A549 (cell line): Measurements from ENCODE around the gene LRRC61. TPM values are rescaled to one million over a fixed set of nuclear protein-coding genes. Genes with fewer than 3 reads are reported as not detected.

Source experiments
- ATAC-seq, 2 experiments: fragments of 200-7000 bp in 1 of 2; fragments of >200 bp in 1 of 2; cut with Nextera tagmentation in 1 of 2; cut with Tn5 transposase in 1 of 2; 3 replicates each; pipeline versions ENCODE4 v1.8.0 to v1.9.1; 2018 to 2020; ENCODE audit warnings: mild to moderate bottlenecking in 1 of 2, moderate library complexity in 1 of 2
- CTCF ChIA-PET: fragments of 300-600 bp; sonication (Branson Sonifier 250); formaldehyde crosslinking; extraction: SDS; loops from one replicate; lab custom pipeline; 2021; ENCODE audit warnings: antibody characterized with exemption, inconsistent platforms; lab: Yijun Ruan, JAX
- POLR2A ChIA-PET: fragments of 350-600 bp; formaldehyde crosslinking; extraction: SDS; loops from one replicate; lab custom pipeline; 2021; ENCODE audit warnings: antibody characterized with exemption, inconsistent platforms; lab: Yijun Ruan, JAX
- DNase-seq, 2 experiments: peaks; one replicate each; pipeline versions ENCODE4 v3.0.0 to v3.0.0-alpha.2; 2011 to 2016; ENCODE audit warnings: low read depth in 1 of 2, low spot score in 1 of 2
- FAIRE-seq: peaks from 2 replicates; lab custom pipeline; 2011; peaks lifted over from hg19 to GRCh38; lab: Jason Lieb, UNC
- H3K27ac ChIP-seq, 2 experiments: fragments of >200 bp; sonication (Bioruptor Twin); formaldehyde crosslinking; 3 replicates each; pipeline ENCODE4 v1.5.1; 2016 to 2017
- H3K4me1 ChIP-seq: fragments of >200 bp; sonication (Bioruptor Twin); formaldehyde crosslinking; 3 replicates; pipeline ENCODE4 v1.6.1; 2016
- H3K4me2 ChIP-seq: fragments of >200 bp; sonication (Bioruptor Twin); formaldehyde crosslinking; 3 replicates; pipeline ENCODE4 v1.6.1; 2016
- H3K4me3 ChIP-seq: fragments of >200 bp; sonication (Bioruptor Twin); formaldehyde crosslinking; 3 replicates; pipeline ENCODE4 v1.5.1; 2016
- H3K9me3 ChIP-seq: fragments of >200 bp; sonication (Bioruptor Twin); formaldehyde crosslinking; 3 replicates; pipeline ENCODE4 v1.6.1; 2016
- CHD2 ChIP-seq: fragments of 150-350 bp; IDR thresholded peaks from 2 replicates; pipeline ENCODE4 v1.6.1; 2014; ENCODE audit warnings: low read length; ENCODE audit not compliant: partially characterized antibody
- CTCF ChIP-seq: fragments of >200 bp; sonication (Bioruptor Twin); formaldehyde crosslinking; IDR thresholded peaks from 3 replicates; pipeline ENCODE4 v1.5.1; 2016
- EHF ChIP-seq: fragments of 250-450 bp; sonication (Bioruptor Pico); IDR thresholded peaks from 2 replicates; pipeline ENCODE4 v1.5.0; 2020; ENCODE audit warnings: mild to moderate bottlenecking
- EHMT2 ChIP-seq: fragments of 200-600 bp; sonication (generic); IDR thresholded peaks from 2 replicates; pipeline ENCODE4 v1.6.1; 2016; ENCODE audit warnings: antibody characterized with exemption, low read depth, mild to moderate bottlenecking, moderate library complexity
- EP300 ChIP-seq, 2 experiments: fragments of >200 bp; sonication (Bioruptor Twin); formaldehyde crosslinking; IDR thresholded peaks; 2 replicates in 1 of 2; 3 replicates in 1 of 2; pipeline ENCODE4 v1.6.1; 2016 to 2017
- ESRRA ChIP-seq: fragments of 150-350 bp; IDR thresholded peaks from 2 replicates; pipeline ENCODE4 v1.6.1; 2014; ENCODE audit warnings: mild to moderate bottlenecking, low read length, borderline replicate concordance
- FOSL2 ChIP-seq, 2 experiments: fragments of 450-650 bp in 1 of 2; fragments of >200 bp in 1 of 2; sonication (Bioruptor Twin) in 1 of 2; formaldehyde crosslinking; IDR thresholded peaks; 2 replicates each; pipeline versions ENCODE4 v1.5.0 to v1.6.1; 2016 to 2020; ENCODE audit warnings: mild to moderate bottlenecking in 1 of 2, moderate library complexity in 1 of 2
- FOXS1 ChIP-seq: fragments of 250-450 bp; sonication (Bioruptor Pico); IDR thresholded peaks from 2 replicates; pipeline ENCODE4 v1.5.0; 2020; ENCODE audit warnings: mild to moderate bottlenecking, moderate library complexity
- GATA3 ChIP-seq: IDR thresholded peaks from 2 replicates; pipeline ENCODE4 v1.6.1; 2012; ENCODE audit warnings: borderline replicate concordance
- HMGXB4 ChIP-seq: fragments of 250-450 bp; sonication (Bioruptor Pico); IDR thresholded peaks from 2 replicates; pipeline ENCODE4 v1.5.0; 2021; ENCODE audit warnings: mild to moderate bottlenecking, moderate library complexity, borderline replicate concordance
- HOXB5 ChIP-seq: fragments of 250-450 bp; sonication (Bioruptor Pico); IDR thresholded peaks from 2 replicates; pipeline ENCODE4 v1.5.0; 2020; ENCODE audit warnings: mild to moderate bottlenecking, moderate library complexity
- KDM5A ChIP-seq: fragments of 200-600 bp; sonication (generic); IDR thresholded peaks from 2 replicates; pipeline ENCODE4 v1.6.1; 2016; ENCODE audit warnings: antibody characterized with exemption, mild to moderate bottlenecking
- NFE2L2 ChIP-seq: fragments of 150-350 bp; conservative IDR thresholded peaks from 2 replicates; pipeline ENCODE4 v1.6.1; 2014; ENCODE audit warnings: low read length
- NPAS2 ChIP-seq: fragments of 250-450 bp; sonication (Bioruptor Pico); IDR thresholded peaks from 2 replicates; pipeline ENCODE4 v1.8.0; 2022; ENCODE audit warnings: mild to moderate bottlenecking, moderate library complexity, borderline replicate concordance
- PHF8 ChIP-seq: fragments of 200-600 bp; sonication (generic); IDR thresholded peaks from 2 replicates; pipeline ENCODE4 v1.6.1; 2016; ENCODE audit warnings: low read depth, mild to moderate bottlenecking, antibody characterized with exemption, moderate library complexity, borderline replicate concordance
- RCOR1 ChIP-seq: fragments of 150-350 bp; IDR thresholded peaks from 2 replicates; pipeline ENCODE4 v1.6.1; 2014; ENCODE audit warnings: antibody characterized with exemption, low read length, low read depth
- REST ChIP-seq: fragments of 200-600 bp; sonication (generic); IDR thresholded peaks from 2 replicates; pipeline ENCODE4 v1.6.1; 2016; ENCODE audit warnings: antibody characterized with exemption, mild to moderate bottlenecking, moderate library complexity
- TFCP2L1 ChIP-seq: fragments of 250-450 bp; sonication (Bioruptor Pico); IDR thresholded peaks from 2 replicates; pipeline ENCODE4 v1.5.0; 2021; ENCODE audit warnings: mild to moderate bottlenecking
- ZNF302 ChIP-seq: fragments of 250-450 bp; sonication (Bioruptor Pico); IDR thresholded peaks from 2 replicates; pipeline ENCODE4 v1.9.0; 2021; ENCODE audit warnings: inconsistent platforms, mild to moderate bottlenecking, moderate library complexity
- WGBS: methylation state at CpG from one replicate; pipeline ENCODE4 v1.1.6; 2017; ENCODE audit errors: missing lambda C conversion rate; 5-methylcytosine and 5-hydroxymethylcytosine counted together
- polyA plus RNA-seq, 4 experiments: library from polyadenylated mRNA; depleted of rRNA in 3 of 4; stranded (reverse); fragments of >200 nt; fragmentation: RNase III in 1 of 4; extraction: RNeasy Plus Mini Kit Qiagen cat#74134 plus additional on column Dnase treatment in 1 of 4; gene quantifications; 2 replicates in 3 of 4; 3 replicates in 1 of 4; pipeline ENCODE4 v1.2.3, GENCODE V29; 2011 to 2017

LRRC61 gene
- polyA plus RNA-seq, 2 of the 4 experiments (the other 2 are of a cell fraction) = 0.19 to 0.22 TPM

GRCh38 chr7:150365673-150366398, 42.7 kb downstream of the LRRC61 start:
- ChIA-PET CTCF (interaction anchor here (0.7 to 6.7 kb wide), 4 partner anchors 9 to 528 kb away, joined by 3 to 44 read pairs (median 4); partner anchors contain the start of gene ZNF862), POLR2A (no interaction called here)
- FAIRE-seq = no peak
- TF ChIP-seq KDM5A (no peak), EHF (CRISPR knock-in tag) (no peak), EP300 (IDR thresholded peaks at IDR 0.05) (no peak), CTCF (no peak), HMGXB4 (CRISPR knock-in tag) (no peak), FOSL2 (IDR thresholded peaks at IDR 0.05) (no peak), FOSL2 (CRISPR knock-in tag; IDR thresholded peaks at IDR 0.05) (no peak), CHD2 (no peak), ESRRA (no peak), PHF8 (no peak), FOXS1 (CRISPR knock-in tag) (no peak), NPAS2 (no peak), GATA3 (no peak), EHMT2 (no peak), NFE2L2 (no peak), TFCP2L1 (no peak), HOXB5 (CRISPR knock-in tag) (no peak), RCOR1 (no peak), ZNF302 (no peak), REST (no peak)
- H3K4me2 ChIP-seq = no peak overlapping the region
- H3K9me3 ChIP-seq = no peaks in the 10 kb centered on the region
- H3K27ac ChIP-seq = 0 out of 6 replicates have a peak overlapping the region, but pooled peaks of 1 of the 2 experiments have one; percentile 8
- ATAC-seq = no peak
- H3K4me3 ChIP-seq = no peak overlapping the region
- 85% methylated on average over 5 of the region's 5 CpGs for WGBS
- no peak for DNase-seq
- H3K4me1 ChIP-seq = peaks cover 19% of the 10 kb centered on the region; the same call in 2 of the 3 replicates
